Mammary epithelial cell (primary cell): ENCODE results near the gene LRBA.

ENCODE experiments used
- CTCF ChIP-seq, 2 donors: IDR thresholded peaks in 1 of 2; conservative IDR thresholded peaks in 1 of 2; 2 replicates each; pipeline ENCODE4 v1.5.1; 2011 to 2012; ENCODE audit warnings: inconsistent platforms in 2 of 2, low read length in 2 of 2, mild to moderate bottlenecking in 2 of 2, control low read depth in 1 of 2, low read depth in 1 of 2; ENCODE audit not compliant: insufficient read depth in 1 of 2; ENCODE audit errors: extremely low read depth in 1 of 2
- EZH2 ChIP-seq: IDR thresholded peaks from 2 replicates; pipeline ENCODE4 v1.6.1; 2012; ENCODE audit warnings: low read length, inconsistent platforms, borderline replicate concordance

GRCh38 chr4:150852216-150852615 lies 162.9 kb downstream of the LRBA start:
- TF ChIP-seq CTCF (conservative IDR thresholded peaks at IDR 0.05 in 1 of 2, IDR thresholded peaks at IDR 0.05 in 1 of 2; ENCODE audit: extremely low read depth in 1 of 2, insufficient read depth in 1 of 2, low read depth in 1 of 2, low read length in 2 of 2) = no peak
- TF ChIP-seq EZH2 = no peak
